GM21786 (cell line): ENCODE measurements around the gene SLC44A1.
A peak's percentile ranks its signal among the peaks of the same experiment; 100 is the strongest.

Experiments used
- ATAC-seq: cut with Tn5 transposase; IDR thresholded peaks from one replicate; pipeline ENCODE4 v1.9.1; 2021; ENCODE audit not compliant: unreplicated experiment

The SLC44A1 gene

GRCh38 chr9:105244003-105244733, at the start of gene SLC44A1:
Gene SLC44A1 (plus strand): TSS chr9:105244651. CDS start chr9:105244869, 218 bp downstream.
- ATAC-seq, result peak; percentile 76

- no peak for ATAC-seq
These were observed 49.2 kb upstream of the SLC44A1 start for GRCh38 chr9:105195259-105195658.

GRCh38 chr9:105198023-105198422, 46.4 kb upstream of the SLC44A1 start:
- no peak for ATAC-seq

- no peak for ATAC-seq
These were observed 45.6 kb upstream of the SLC44A1 start for GRCh38 chr9:105198865-105199264.

GRCh38 chr9:105204416-105204815, 40.0 kb upstream of the SLC44A1 start:
- ATAC-seq, result no peak

DNA sequence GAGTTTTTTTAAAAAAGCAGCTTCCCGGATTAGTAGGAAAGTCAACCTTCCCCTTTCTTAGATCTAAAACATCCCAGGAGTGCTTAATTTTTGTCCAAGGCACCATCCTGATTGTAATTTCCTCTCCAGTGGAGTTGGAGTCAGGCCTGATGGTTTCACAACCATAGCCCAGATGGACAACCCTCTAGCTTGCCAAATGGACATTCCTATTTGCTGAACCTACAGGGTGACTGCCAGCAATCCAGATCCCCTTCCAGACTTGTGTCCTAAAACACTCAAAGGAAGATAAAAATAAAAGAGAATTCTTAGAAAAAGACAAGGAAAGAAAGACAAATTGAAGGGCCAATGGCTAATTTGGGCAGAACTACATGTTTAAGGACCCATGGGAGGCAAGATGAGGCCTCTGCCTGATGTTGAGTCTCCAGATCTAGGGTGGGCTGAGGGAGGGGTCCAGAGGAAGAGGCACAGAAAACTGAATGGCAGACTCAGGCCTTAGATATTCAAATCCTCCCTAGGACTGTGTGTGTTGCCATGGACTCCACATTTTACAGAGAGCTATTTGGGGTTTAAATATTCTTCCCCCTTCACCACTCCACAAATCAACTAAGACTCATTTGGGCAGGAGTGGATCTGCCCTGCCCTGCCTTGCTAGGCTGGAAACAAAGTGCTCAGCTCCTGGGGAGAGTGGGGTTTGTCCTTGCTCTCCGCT, 38.5 kb upstream of the SLC44A1 start:
- ATAC-seq, result no peak

- no peak for ATAC-seq
These were observed 38.0 kb upstream of the SLC44A1 start for GRCh38 chr9:105206496-105206820.

DNA sequence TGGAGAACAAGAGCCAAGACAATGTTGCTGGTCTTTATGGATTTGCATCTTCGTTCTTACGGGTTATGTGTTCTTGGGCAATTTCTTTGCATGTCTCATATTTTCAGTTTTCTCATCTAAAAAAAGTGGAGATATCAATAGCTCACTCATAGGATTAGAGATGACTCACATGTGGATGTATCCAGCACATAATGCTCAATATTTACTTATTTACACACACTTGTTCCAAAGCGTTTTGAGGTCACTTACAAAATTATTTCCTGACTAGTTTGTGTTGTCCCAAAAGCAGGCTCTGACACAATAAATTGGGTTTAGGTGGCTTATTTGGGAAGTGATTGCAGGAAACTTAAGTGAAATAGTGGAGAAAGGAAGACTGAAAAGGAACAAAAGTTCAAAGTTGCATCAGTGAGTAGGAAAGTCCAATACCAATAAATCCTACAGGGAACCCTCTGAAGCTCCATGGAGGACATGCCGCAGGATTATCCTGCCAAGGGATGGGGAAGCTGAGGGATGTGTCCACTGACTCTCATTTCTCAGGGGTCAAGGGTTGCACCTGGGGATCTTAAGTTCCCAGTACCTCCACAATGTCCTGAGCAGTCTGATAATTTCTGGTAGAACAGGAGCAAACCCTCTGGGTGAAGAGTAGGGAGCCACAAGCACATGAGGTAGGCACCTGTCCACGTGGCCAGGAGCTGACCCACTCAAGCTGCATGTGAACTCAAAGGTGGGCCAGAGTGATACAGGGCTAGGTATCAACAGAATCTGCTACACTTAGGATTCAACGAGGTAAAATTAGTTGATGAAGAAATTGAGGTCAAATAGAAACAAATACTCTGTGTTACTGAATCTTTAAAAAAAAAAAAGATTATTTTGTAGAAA, 37.4 kb upstream of the SLC44A1 start:
- ATAC-seq, result no peak

GRCh38 chr9:105216440-105217178, 27.8 kb upstream of the SLC44A1 start:
- no peak for ATAC-seq

DNA sequence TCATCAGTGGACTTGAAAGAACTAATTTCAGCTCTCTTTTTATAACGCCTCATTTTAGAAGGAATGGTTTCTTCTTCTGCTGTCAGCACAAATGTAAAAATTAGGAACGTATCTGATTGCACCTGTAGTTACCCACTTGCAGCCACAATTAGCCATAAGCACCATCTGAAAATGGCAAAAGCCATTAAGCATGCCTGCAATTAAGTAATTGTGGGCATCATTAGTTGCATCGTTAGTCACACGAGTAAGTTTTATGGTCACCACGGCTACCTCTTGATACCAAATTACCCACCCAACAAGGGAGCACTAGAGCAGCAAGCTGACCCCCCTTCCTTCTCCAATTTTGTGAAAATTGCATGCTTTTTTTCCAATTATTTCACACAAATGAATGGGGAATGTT, 25.8 kb upstream of the SLC44A1 start:
- no peak for ATAC-seq

DNA sequence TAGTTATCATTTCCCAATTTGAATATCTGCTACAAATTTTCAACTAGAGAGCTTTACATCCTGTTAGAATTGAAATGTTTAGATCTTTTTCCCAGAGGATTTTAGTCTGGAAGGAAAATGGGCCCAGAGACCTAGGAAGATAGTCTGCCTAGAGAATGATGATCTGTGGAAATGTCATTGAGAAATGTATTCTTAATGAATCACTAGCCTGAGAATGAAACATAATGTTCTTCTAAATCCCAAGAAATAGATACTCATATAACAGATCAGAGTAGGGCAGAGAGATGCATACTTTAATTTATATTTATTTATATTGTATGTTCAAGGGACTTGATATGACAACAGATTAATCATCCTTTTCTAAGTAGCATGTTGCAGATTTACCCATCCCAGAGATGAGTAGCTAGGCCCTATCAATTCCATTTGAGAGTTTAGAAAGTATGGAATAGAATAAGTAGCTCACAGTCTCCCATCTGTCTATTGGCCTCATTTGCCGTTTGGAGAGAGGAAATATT, 25.1 kb upstream of the SLC44A1 start:
- ATAC-seq, result no peak

- ATAC-seq, result no peak
These were observed 24.0 kb upstream of the SLC44A1 start for GRCh38 chr9:105220451-105220850.

GRCh38 chr9:105223544-105224140, 20.8 kb upstream of the SLC44A1 start:
- no peak for ATAC-seq

DNA sequence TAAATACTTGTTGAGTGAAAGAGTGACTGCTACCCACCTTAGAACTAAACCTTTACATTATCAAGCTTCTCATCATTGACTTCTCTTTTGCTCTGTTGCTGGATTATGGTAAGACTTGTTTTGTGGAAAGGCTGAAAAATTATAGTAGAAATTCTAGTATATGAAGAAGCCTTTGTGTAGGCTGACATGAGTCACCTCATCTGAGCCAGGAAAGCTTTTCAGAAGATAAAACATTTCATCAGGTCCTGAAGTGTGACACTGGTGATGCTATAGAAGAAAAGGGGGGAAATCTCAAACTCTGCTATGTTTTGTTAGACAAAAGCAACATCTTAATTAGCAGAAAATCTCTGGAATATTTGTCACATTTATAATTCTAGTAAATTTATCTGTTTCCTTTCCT, 18.4 kb upstream of the SLC44A1 start:
- no peak for ATAC-seq

DNA sequence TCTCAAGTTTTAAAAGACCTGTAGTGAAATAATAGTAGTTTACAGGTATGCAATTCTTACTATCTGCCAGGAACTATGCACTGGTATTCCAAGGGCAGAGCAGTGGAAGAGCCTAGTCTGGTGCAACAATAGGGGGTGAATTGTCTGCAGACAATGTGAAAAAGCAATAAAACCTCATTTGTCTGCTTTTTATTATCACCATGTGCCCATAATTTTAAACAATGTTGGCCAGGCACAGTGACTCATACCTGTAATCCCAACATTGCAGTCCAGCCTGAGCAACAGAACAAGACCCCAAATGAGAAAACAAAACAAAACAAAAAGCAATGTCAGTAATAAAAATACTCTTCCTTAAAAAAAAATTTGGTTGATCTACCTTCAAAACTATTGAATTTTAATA, 12.2 kb upstream of the SLC44A1 start:
- no peak for ATAC-seq

DNA sequence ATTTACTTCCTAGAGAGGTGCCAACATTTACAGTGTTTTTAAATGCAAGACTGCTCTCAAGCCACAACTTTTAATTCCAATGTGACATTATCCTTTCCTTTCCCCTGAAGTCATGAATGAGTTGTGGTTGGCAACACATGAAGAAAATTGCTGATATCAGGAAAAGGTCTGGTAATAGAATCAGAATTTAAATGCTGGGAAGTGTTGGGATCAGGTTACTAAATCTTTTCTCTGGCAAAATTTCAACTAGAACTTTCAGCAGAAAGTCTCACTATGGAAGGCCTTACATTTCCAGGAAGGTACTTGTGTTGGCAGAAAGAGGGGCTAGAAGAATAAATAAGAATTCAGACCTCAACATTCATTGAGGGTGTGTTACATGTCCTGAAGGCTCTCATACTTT, 10.6 kb upstream of the SLC44A1 start:
- ATAC-seq, result no peak

GRCh38 chr9:105236261-105236660, 8.2 kb upstream of the SLC44A1 start:
- no peak for ATAC-seq

DNA sequence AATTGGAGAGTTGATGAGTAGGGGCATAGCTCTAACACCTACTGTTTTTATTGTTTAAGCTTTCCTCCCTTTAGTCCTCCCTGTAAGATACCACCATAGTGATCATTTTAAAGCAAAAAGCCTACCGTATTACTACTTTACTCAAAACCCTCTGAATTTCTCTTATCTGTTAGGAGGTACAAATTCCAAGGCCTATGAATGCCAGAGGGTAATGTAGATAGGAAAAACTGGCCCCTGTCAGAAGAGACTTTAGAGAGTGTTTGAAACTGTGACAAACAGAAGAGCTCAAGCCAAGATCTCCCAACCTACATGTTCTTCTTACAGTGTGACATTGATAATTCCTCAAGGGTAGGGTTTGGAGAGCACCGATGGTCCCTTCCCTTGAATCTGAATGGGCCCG, 7.2 kb upstream of the SLC44A1 start:
- ATAC-seq, result no peak

- no peak for ATAC-seq
These were observed 6.1 kb upstream of the SLC44A1 start for GRCh38 chr9:105238302-105238701.

GRCh38 chr9:105241356-105242043, 3.0 kb upstream of the SLC44A1 start:
- ATAC-seq, result no peak
